HG02588 (cell line): ENCODE data around the gene CCDC102A.

ENCODE experiments used
- ATAC-seq: cut with Tn5 transposase; IDR thresholded peaks from one replicate; pipeline ENCODE4 v1.9.1; 2021; ENCODE audit warnings: mild to moderate bottlenecking, moderate library complexity; ENCODE audit not compliant: unreplicated experiment

CCDC102A gene

GRCh38 chr16:57538235-57538721 is 1.9 kb upstream of the CCDC102A start:
- no peak for ATAC-seq

GRCh38 chr16:57537581-57538234 is 1.3 kb upstream of the CCDC102A start:
- ATAC-seq: no peak

- no peak for ATAC-seq
Measured at GRCh38 chr16:57537194-57537505, 779 bp upstream of the CCDC102A start.

GRCh38 chr16:57535680-57536305 is 578 bp downstream of the CCDC102A start:
- ATAC-seq: peak; percentile 69

- ATAC-seq: no peak
Measured at GRCh38 chr16:57534881-57535658, 1.3 kb downstream of the CCDC102A start.

GRCh38 chr16:57534337-57534880 is 2.0 kb downstream of the CCDC102A start:
- no peak for ATAC-seq

GRCh38 chr16:57533431-57534336 is 2.7 kb downstream of the CCDC102A start:
- no peak for ATAC-seq

- ATAC-seq: no peak
Measured at GRCh38 chr16:57532266-57532625, 4.1 kb downstream of the CCDC102A start.

GRCh38 chr16:57531635-57532265 is 4.6 kb downstream of the CCDC102A start:
- no peak for ATAC-seq

GRCh38 chr16:57531253-57531575 is 5.2 kb downstream of the CCDC102A start:
- ATAC-seq: no peak

- ATAC-seq: no peak
Measured at GRCh38 chr16:57530522-57531252, 5.7 kb downstream of the CCDC102A start.

GRCh38 chr16:57530104-57530521 is 6.3 kb downstream of the CCDC102A start:
- peak; percentile 49 for ATAC-seq

- no peak for ATAC-seq
Measured at GRCh38 chr16:57529391-57530103, 6.8 kb downstream of the CCDC102A start.

- no peak for ATAC-seq
Measured at GRCh38 chr16:57528499-57529390, 7.6 kb downstream of the CCDC102A start.

GRCh38 chr16:57527610-57528360 is 8.6 kb downstream of the CCDC102A start:
- no peak for ATAC-seq

GRCh38 chr16:57527027-57527426 is 9.3 kb downstream of the CCDC102A start:
- no peak for ATAC-seq

GRCh38 chr16:57526498-57526897 is 9.9 kb downstream of the CCDC102A start:
- ATAC-seq: no peak
